ENCODE data around the gene TDRD6.
"Not testable (repeated sequence)": the region's sequence is repeated elsewhere in the genome, so short reads cannot be mapped to it uniquely, and the experiment has no call there.

GRCh38 chr6:46744159-46744725 lies 56.6 kb downstream of the TDRD6 start:
- TF ChIP-seq CTCF, POLR2A (IDR thresholded peaks at IDR 0.05): not testable (repeated sequence)

Measured in uterus (tissue), 2 donors.